Uterus (tissue), 4 donors: ENCODE measurements around the gene ATP5F1D. TPM values are rescaled to one million over a fixed set of nuclear protein-coding genes. Genes with fewer than 3 reads are reported as not detected.

Source experiments
- DNase-seq, 2 donors: peaks; one replicate each; pipeline ENCODE4 v3.0.0-alpha.2; 2019 to 2020
- H3K27ac ChIP-seq, 2 donors: fragments of 200-600 bp; sonication (generic); 1 replicate in 1 of 2; 2 replicates in 1 of 2; pipeline ENCODE4 v1.5.1; 2016 to 2018
- H3K27me3 ChIP-seq, 2 donors: fragments of 200-600 bp; sonication (generic); one replicate each; pipeline ENCODE4 v1.5.1; 2018 to 2019; ENCODE audit warnings: control low read depth in 1 of 2
- H3K36me3 ChIP-seq, 2 donors: fragments of 200-600 bp; sonication (generic); one replicate each; pipeline ENCODE4 v1.5.1; 2019; ENCODE audit warnings: control low read depth in 1 of 2
- H3K4me1 ChIP-seq, 2 donors: fragments of 200-600 bp; sonication (generic); one replicate each; pipeline ENCODE4 v1.5.1; 2018 to 2019; ENCODE audit warnings: control low read depth in 1 of 2
- H3K4me3 ChIP-seq, 2 donors: fragments of 200-600 bp; sonication (generic); 1 replicate in 1 of 2; 2 replicates in 1 of 2; pipeline ENCODE4 v1.5.1; 2018 to 2019; ENCODE audit warnings: mild to moderate bottlenecking in 1 of 2
- H3K9me3 ChIP-seq, 2 donors: fragments of 200-600 bp; sonication (generic); one replicate each; pipeline ENCODE4 v1.5.1; 2019; ENCODE audit warnings: control low read depth in 1 of 2
- CTCF ChIP-seq, 4 experiments: fragments of 200-600 bp in 2 of 4; fragments of 450-650 bp in 2 of 4; sonication (generic) in 2 of 4; IDR thresholded peaks; one replicate each; pipeline ENCODE4 v1.5.1; 2016 to 2019; ENCODE audit warnings: antibody characterized with exemption in 4 of 4, mild to moderate bottlenecking in 2 of 4, moderate library complexity in 1 of 4
- POLR2A ChIP-seq, 2 donors: fragments of 450-650 bp; IDR thresholded peaks; one replicate each; pipeline ENCODE4 v1.6.1; 2016; ENCODE audit warnings: antibody characterized with exemption in 2 of 2, mild to moderate bottlenecking in 1 of 2, moderate library complexity in 1 of 2
- intact Hi-C: fragments of 100-400 bp; cut with DNase I; formaldehyde crosslinking; loops from one replicate; pipeline ENCODE4 v1.15.1; 2023; ENCODE audit warnings: low total_unique reads
- total RNA-seq, 4 donors: library from RNA; depleted of rRNA in 3 of 4; stranded (reverse); fragments of >200 nt in 3 of 4; gene quantifications; one replicate each; pipeline versions ENCODE4 v1.1.0 to v1.2.4, GENCODE V29; 2014 to 2023
- donor health status: DM: yes; HTN: yes; CAD: no.

ATP5F1D gene
- total RNA-seq, 4 donors from 2014 or later, result 4.7 to 164 (median 68.9) TPM

- H3K4me3 ChIP-seq, result no peak overlapping the region
- intact Hi-C loops, result no loop called here
- no peaks in the 10 kb centered on the region for H3K9me3 ChIP-seq
- H3K27me3 ChIP-seq, result peaks cover 12 to 19% of the 10 kb centered on the region in 2 donors
- H3K27ac ChIP-seq, result no peak overlapping the region
- H3K36me3 ChIP-seq, result no peaks in the 10 kb centered on the region
- DNase-seq, result no peak
- H3K4me1 ChIP-seq, result peaks cover 0 to 8% of the 10 kb centered on the region in 2 donors
- TF ChIP-seq CTCF (IDR thresholded peaks at IDR 0.05) (no peak), POLR2A (IDR thresholded peaks at IDR 0.05) (no peak)
These were observed 51.0 kb downstream of the ATP5F1D start for GRCh38 chr19:1292419-1293151.

GRCh38 chr19:1293782-1294604 lies 52.4 kb downstream of the ATP5F1D start:
- no peak for DNase-seq
- Histone ChIP-seq H3K4me3 (no peak overlapping the region), H3K9me3 (no peaks in the 10 kb centered on the region), H3K27me3 (peaks cover 9 to 19% of the 10 kb centered on the region in 2 donors), H3K4me1 (peaks cover 0 to 8% of the 10 kb centered on the region in 2 donors), H3K27ac (no peak overlapping the region), H3K36me3 (no peaks in the 10 kb centered on the region)
- intact Hi-C loops, result no loop called here
- TF ChIP-seq CTCF (IDR thresholded peaks at IDR 0.05) (no peak), POLR2A (IDR thresholded peaks at IDR 0.05) (no peak)

Other genes with a start within 250 kb of the ATP5F1D start
- gene GRIN3B, start 241.3 kb upstream of the ATP5F1D start, total RNA-seq, result under 1 TPM in 1 of 4 donors, not detected in 3; 0.48 TPM
- gene TMEM259, start 220.6 kb upstream of the ATP5F1D start, total RNA-seq, result 100 to 1,000 TPM in 1 of 4 donors, 10 to 100 TPM in 3; 47.4 to 164 (median 56.9) TPM
- gene RNU6-2, start 220.2 kb upstream of the ATP5F1D start, total RNA-seq, result not detected
- gene CNN2, start 215.1 kb upstream of the ATP5F1D start, total RNA-seq, result 100 to 1,000 TPM in 2 of 4 donors, 10 to 100 TPM in 2; 14.3 to 186 (median 88.5) TPM
- 10 to 100 TPM in 1 of 4 donors, 1 to 10 TPM in 2, under 1 TPM in 1; 0.59 to 10.4 (median 2.7) TPM for gene ABCA7, start 201.6 kb upstream of the ATP5F1D start, total RNA-seq
- 100 to 1,000 TPM in 1 of 4 donors, 1 to 10 TPM in 3; 4.1 to 154 (median 8.6) TPM for gene ARHGAP45, start 174.6 kb upstream of the ATP5F1D start, total RNA-seq
- 100 to 1,000 TPM in 1 of 4 donors, 10 to 100 TPM in 3; 13.6 to 112 (median 59.8) TPM for gene POLR2E, start 146.4 kb upstream of the ATP5F1D start, total RNA-seq
- 100 to 1,000 TPM in 3 of 4 donors, 10 to 100 TPM in 1; 68.2 to 357 (median 163) TPM for gene GPX4, start 137.8 kb upstream of the ATP5F1D start, total RNA-seq
- gene SBNO2, start 67.5 kb upstream of the ATP5F1D start, total RNA-seq, result 100 to 1,000 TPM in 1 of 4 donors, 10 to 100 TPM in 1, 1 to 10 TPM in 2; 4.4 to 107 (median 10.7) TPM
- gene STK11, start 36.0 kb upstream of the ATP5F1D start, total RNA-seq, result 10 to 100 TPM; 17.4 to 62.8 (median 43.3) TPM
- gene CBARP, start 3.7 kb upstream of the ATP5F1D start, total RNA-seq, result 1 to 10 TPM in 2 of 4 donors, under 1 TPM in 1, not detected in 1; 0.26 to 1.5 (median 1.0) TPM
- gene MIDN, start 6.8 kb downstream of the ATP5F1D start, total RNA-seq, result 100 to 1,000 TPM in 1 of 4 donors, 10 to 100 TPM in 2, under 1 TPM in 1; 0.77 to 108 (median 15.0) TPM
- gene CIRBP, start 27.6 kb downstream of the ATP5F1D start, total RNA-seq, result 100 to 1,000 TPM; 235 to 950 (median 535) TPM
- 10 to 100 TPM in 2 of 4 donors, 1 to 10 TPM in 2; 2.1 to 24.3 (median 7.1) TPM for gene FAM174C, start 33.8 kb downstream of the ATP5F1D start, total RNA-seq
- under 1 TPM in 1 of 4 donors, not detected in 3; 0.76 TPM for gene EFNA2, start 44.1 kb downstream of the ATP5F1D start, total RNA-seq
- 10 to 100 TPM; 39.2 to 65.5 (median 42.1) TPM for gene NDUFS7, start 142.2 kb downstream of the ATP5F1D start, total RNA-seq
- gene GAMT, start 159.8 kb downstream of the ATP5F1D start, total RNA-seq, result 10 to 100 TPM in 2 of 4 donors, 1 to 10 TPM in 2; 3.3 to 14.4 (median 8.4) TPM
- 100 to 1,000 TPM in 1 of 4 donors, 10 to 100 TPM in 1, 1 to 10 TPM in 2; 1.2 to 102 (median 23.8) TPM for gene DAZAP1, start 165.8 kb downstream of the ATP5F1D start, total RNA-seq
- 1,000 to 10,000 TPM in 3 of 4 donors, 100 to 1,000 TPM in 1; 648 to 5,728 (median 1,854) TPM for gene RPS15, start 196.6 kb downstream of the ATP5F1D start, total RNA-seq
- 1 to 10 TPM in 1 of 4 donors, under 1 TPM in 2, not detected in 1; 0.12 to 3.5 (median 0.77) TPM for gene APC2, start 208.4 kb downstream of the ATP5F1D start, total RNA-seq
- 10 to 100 TPM; 17.7 to 32.9 (median 28.9) TPM for gene C19orf25, start 237.5 kb downstream of the ATP5F1D start, total RNA-seq
- 1 to 10 TPM in 2 of 4 donors, under 1 TPM in 1, not detected in 1; under 0.01 to 6.4 (median 4.6) TPM for gene PCSK4, start 248.6 kb downstream of the ATP5F1D start, total RNA-seq
- gene REEP6, start 249.4 kb downstream of the ATP5F1D start, total RNA-seq, result 1 to 10 TPM in 1 of 4 donors, under 1 TPM in 2, not detected in 1; 0.76 to 3.0 (median 0.77) TPM